ENCODE data around the gene DLK1. TPM values are rescaled to one million over a fixed set of nuclear protein-coding genes. Genes with fewer than 3 reads are reported as not detected.

Gene DLK1
- total RNA-seq, 1 donor from 2014 or later = not detected

DNA sequence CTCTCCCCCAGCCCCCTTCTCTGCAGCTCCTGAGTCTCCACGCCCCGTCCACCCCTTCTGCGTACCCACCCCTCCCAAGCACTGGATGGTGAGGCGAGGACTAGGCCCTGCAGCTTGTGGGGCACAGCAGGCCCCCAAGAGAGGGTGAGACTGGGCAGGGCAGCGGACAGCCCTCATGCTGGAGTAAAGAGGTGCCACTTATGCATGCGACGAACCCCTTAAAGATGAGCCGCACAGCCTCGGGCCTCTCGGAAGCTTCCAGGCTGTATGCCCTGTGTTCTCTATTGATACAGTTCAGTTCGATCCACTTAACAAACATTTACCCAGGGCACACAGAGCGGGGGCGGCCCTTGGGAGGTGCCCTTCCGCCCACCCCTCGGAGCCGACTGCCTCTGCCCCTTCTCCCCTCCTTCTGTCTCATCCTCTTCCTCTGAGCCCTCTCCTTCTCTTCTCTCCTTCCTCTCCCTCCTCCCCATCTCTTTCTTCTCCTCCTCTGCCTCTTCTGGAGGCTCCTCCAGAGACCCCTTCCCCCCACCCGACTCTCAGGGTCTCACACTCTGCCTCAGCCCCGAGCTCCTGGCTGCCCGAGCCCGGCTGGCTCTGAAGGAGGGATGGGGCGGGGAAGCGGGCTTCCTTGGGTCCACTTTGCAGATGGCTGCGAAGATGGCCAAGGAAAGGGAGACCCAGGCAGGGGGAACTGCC lies 32.7 kb upstream of the DLK1 start:
- Histone ChIP-seq H3K27me3 (ENCODE audit: control insufficient read depth, insufficient read depth, low read length) (peaks cover 2% of the 10 kb centered on the region), H3K36me3 (ENCODE audit: control insufficient read depth, insufficient read depth, low read length) (no peaks in the 10 kb centered on the region)
- FAIRE-seq = no peak

DNA sequence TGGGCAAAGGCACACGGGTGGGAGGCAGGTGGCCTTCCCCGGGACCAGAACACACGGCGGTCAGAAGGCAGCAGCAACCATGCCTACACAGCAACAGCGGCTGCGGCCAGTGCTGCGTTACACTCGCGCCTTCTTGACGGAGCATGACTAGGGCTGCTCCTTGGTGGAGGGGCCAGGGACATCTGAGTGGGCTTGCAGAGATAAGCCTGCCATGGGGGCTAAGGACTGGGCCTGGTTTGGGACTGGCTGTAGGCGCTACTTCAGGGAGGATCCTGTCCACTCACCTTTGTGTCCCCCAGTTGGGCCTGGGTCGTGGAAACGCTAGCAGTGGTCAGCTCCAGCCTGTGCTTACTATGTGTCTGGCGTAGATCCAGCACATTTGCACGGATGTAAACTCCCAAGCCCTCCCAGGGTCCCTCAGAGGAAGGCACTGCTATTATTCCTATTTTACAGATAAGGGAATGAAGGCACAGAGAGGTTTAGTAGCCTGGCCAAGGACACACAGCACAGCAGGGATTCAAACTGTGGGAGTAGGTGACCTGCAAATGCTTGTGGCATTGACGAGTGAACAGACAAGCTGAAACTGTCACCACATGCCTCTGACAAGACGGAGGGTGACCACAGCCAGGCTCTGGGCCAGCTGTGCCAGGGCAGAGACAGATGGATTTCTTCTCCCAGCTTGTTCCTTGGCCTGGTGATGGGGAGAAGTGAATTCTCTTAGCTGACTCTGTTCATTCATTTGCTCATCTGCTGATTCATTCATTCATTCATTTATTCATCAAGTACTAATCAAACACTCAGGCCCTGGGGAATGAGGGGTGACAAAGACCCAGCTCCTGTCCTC lies 31.9 kb upstream of the DLK1 start:
- DNase-seq (ENCODE audit: low read depth) (no peak), FAIRE-seq (peak; percentile 43)
- H3K4me3 ChIP-seq (ENCODE audit: low read depth, low read length) = no peak overlapping the region
- H3K36me3 ChIP-seq (ENCODE audit: control insufficient read depth, insufficient read depth, low read length) = no peaks in the 10 kb centered on the region
- H3K27me3 ChIP-seq (ENCODE audit: control insufficient read depth, insufficient read depth, low read length) = peaks cover 2% of the 10 kb centered on the region
- TF ChIP-seq, protein P1, sequence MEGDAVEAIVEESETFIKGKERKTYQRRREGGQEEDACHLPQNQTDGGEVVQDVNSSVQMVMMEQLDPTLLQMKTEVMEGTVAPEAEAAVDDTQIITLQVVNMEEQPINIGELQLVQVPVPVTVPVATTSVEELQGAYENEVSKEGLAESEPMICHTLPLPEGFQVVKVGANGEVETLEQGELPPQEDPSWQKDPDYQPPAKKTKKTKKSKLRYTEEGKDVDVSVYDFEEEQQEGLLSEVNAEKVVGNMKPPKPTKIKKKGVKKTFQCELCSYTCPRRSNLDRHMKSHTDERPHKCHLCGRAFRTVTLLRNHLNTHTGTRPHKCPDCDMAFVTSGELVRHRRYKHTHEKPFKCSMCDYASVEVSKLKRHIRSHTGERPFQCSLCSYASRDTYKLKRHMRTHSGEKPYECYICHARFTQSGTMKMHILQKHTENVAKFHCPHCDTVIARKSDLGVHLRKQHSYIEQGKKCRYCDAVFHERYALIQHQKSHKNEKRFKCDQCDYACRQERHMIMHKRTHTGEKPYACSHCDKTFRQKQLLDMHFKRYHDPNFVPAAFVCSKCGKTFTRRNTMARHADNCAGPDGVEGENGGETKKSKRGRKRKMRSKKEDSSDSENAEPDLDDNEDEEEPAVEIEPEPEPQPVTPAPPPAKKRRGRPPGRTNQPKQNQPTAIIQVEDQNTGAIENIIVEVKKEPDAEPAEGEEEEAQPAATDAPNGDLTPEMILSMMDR (IDR thresholded peaks at IDR 0.05; ENCODE audit: insufficient read depth, low read length, severe bottlenecking) = no peak

More for the DNA sequence above, 32.7 kb upstream of the DLK1 start:
- TF ChIP-seq, protein P1 (IDR thresholded peaks at IDR 0.05; ENCODE audit: insufficient read depth, low read length, severe bottlenecking) = no peak
- no peak for DNase-seq (ENCODE audit: low read depth)
- H3K4me3 ChIP-seq (ENCODE audit: low read depth, low read length) = no peak overlapping the region

DNA sequence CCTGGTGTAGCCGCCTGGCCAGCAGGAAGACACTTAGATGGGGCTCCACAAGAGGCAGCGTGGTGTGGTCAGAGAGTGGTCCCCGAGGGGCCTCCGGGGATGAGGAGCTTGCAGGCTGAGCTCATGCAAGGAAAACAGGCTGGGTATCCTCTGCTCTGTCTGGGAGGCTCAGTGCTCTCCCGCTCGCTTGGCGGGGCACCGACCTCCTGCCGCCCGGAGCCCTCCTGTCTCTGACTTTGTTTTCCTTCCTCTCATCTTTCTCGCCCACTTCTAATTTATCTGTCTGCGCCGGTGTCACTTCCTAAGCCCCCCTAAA lies 31.3 kb upstream of the DLK1 start:
- H3K4me3 ChIP-seq (ENCODE audit: low read depth, low read length) = no peak overlapping the region
- peaks cover 2% of the 10 kb centered on the region for H3K27me3 ChIP-seq (ENCODE audit: control insufficient read depth, insufficient read depth, low read length)
- DNase-seq (ENCODE audit: low read depth) = no peak
- no peak for FAIRE-seq
- TF ChIP-seq, protein P1 (IDR thresholded peaks at IDR 0.05; ENCODE audit: insufficient read depth, low read length, severe bottlenecking) = no peak
- no peaks in the 10 kb centered on the region for H3K36me3 ChIP-seq (ENCODE audit: control insufficient read depth, insufficient read depth, low read length)

DNA sequence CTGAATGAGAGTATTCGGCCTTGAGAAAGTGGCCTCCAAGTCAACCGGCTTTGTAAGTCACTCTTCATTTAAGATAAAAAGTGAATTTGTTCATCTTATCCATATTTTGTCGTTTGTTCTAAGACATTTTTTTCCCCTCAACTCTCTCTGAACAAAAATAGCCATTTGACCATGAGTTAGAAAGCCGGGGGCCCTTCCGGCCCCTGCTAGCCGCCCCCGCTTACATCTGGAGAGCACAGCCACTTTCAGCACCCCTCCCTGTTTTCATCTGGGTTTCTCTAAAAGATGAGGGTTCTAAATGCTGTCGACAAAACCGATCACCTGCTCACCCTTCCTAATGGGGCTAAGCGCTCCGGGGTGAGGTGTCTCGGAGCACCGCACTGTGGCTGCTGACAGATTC lies 30.7 kb upstream of the DLK1 start:
- Histone ChIP-seq H3K36me3 (ENCODE audit: control insufficient read depth, insufficient read depth, low read length) (no peaks in the 10 kb centered on the region), H3K27me3 (ENCODE audit: control insufficient read depth, insufficient read depth, low read length) (peaks cover 4% of the 10 kb centered on the region), H3K4me3 (ENCODE audit: low read depth, low read length) (no peak overlapping the region)
- DNase-seq (ENCODE audit: low read depth) = no peak
- TF ChIP-seq, protein P1 (IDR thresholded peaks at IDR 0.05; ENCODE audit: insufficient read depth, low read length, severe bottlenecking) = no peak
- FAIRE-seq = no peak

DNA sequence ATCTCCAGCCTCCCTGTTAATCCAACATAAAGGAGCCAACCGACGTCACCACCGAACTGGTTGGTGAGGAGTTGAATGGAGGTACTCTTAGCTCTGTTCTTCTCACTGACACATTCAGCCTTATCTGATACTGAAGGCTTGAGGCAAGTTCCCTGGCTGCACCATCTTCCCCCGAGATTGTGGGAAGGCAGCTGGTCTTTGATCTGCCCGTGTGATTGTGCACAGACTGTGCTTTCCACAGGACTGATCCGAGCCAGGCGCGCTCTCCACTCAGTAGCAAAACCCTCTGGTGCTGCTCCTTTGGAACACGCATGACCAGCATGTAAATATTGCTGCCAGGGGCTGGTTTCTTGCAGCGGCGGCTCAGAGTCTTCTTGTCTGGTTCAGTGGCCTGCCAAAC lies 30.1 kb upstream of the DLK1 start:
- TF ChIP-seq, protein P1 (IDR thresholded peaks at IDR 0.05; ENCODE audit: insufficient read depth, low read length, severe bottlenecking) = no peak
- DNase-seq (ENCODE audit: low read depth) (no peak), FAIRE-seq (no peak)
- Histone ChIP-seq H3K27me3 (ENCODE audit: control insufficient read depth, insufficient read depth, low read length) (peaks cover 5% of the 10 kb centered on the region), H3K4me3 (ENCODE audit: low read depth, low read length) (no peak overlapping the region), H3K36me3 (ENCODE audit: control insufficient read depth, insufficient read depth, low read length) (no peaks in the 10 kb centered on the region)
